Thoracic aorta endothelial cell (primary cell): Measurements from ENCODE around the gene PCA3. TPM values are rescaled to one million over a fixed set of nuclear protein-coding genes. Genes with fewer than 3 reads are reported as not detected.

Source experiments
- small RNA-seq: library from RNA; depleted of rRNA; stranded (forward); fragments of <200 nt; gene quantifications from one replicate; pipeline ENCODE3, GENCODE V24; 2012
- total RNA-seq: library from RNA; depleted of rRNA; stranded (reverse); fragments of >200 nt; gene quantifications from 2 replicates; pipeline ENCODE4 v1.2.3, GENCODE V29; 2012

The PCA3 gene
- 2.0 and 2.2 TPM in 2 replicates for total RNA-seq

DNA sequence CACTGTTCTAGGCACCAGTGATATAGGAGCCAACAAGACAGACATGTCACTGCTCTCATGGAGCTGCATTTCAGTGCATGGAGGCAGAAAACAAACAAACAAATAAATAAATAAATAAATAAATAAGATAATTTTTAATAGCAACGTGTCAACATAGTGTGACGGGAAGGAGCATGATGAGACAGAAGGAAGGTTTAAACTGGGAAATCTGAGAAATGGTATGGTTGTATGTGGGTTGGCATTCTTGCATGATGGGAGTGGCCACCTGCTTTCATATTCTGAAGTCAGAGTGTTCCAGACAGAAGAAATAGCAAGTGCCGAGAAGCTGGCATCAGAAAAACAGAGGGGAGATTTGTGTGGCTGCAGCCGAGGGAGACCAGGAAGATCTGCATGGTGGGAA lies at the start of gene PCA3:
PCA3 (plus strand) TSS at position 301 of the 400 bp plus-strand sequence.

Small RNA genes within 50 kb of the gene (small RNA-seq; reads per million reads assigned to genes)
- 1.2 reads per million, percentile 27 among the genes with 10 or more reads in this experiment for gene AL359314.1

Other genes starting within 250 kb of the PCA3 start
- gene PRUNE2, start 141.7 kb downstream of the PCA3 start, total RNA-seq = 29.1 and 64.7 TPM in 2 replicates